GM18870 (cell line): ENCODE results near the gene PTPMT1.
A peak's percentile ranks its signal among the peaks of the same experiment; 100 is the strongest.
"Not testable (repeated sequence)": the region's sequence is repeated elsewhere in the genome, so short reads cannot be mapped to it uniquely, and the experiment has no call there.

Source experiments
- ATAC-seq: cut with Tn5 transposase; IDR thresholded peaks from one replicate; pipeline ENCODE4 v1.9.1; 2021; ENCODE audit warnings: moderate library complexity; ENCODE audit not compliant: unreplicated experiment

Gene PTPMT1

DNA sequence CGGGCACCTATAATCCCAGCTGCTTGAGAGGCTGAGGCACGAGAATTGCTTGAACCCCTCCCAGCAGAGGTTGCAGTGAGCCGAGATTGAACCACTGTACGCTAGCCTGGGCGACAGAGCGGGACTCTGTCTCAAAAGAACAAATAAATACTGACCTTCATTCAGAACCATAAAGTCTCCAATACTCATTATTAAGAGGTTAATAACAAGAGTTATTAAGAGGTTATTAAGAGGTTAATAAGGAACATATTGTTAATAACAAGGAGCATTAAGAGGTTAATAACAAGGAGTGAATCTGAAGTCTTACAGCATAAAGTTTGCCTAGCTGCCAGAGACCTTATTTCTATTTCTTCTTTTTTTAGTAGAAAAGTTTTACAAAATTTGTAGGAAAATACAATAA, 20.1 kb upstream of the PTPMT1 start:
- no peak for ATAC-seq

- not testable (repeated sequence) for ATAC-seq
Observed at GRCh38 chr11:47546274-47546673, 19.1 kb upstream of the PTPMT1 start.

- no peak for ATAC-seq
Observed at GRCh38 chr11:47550288-47551047, 14.9 kb upstream of the PTPMT1 start.

DNA sequence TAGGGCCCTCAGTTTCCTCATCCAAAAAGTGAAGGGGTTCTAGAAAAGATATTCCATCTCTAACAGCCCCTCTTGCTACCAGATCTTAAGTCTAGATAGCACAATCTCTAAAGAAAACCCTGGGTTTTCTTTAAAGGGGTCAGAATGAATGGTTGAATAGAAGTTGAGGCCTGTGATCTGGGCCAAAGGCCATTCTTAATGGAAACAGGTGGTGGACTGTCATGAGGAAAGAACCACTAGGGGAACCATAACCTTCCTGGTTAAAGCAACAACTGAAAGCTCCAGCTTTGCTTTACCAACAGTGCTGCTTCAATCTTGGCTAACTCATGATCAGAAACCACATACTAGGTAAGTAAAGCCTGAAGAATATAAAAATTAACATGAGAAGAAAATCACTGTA, 14.3 kb upstream of the PTPMT1 start:
- no peak for ATAC-seq

DNA sequence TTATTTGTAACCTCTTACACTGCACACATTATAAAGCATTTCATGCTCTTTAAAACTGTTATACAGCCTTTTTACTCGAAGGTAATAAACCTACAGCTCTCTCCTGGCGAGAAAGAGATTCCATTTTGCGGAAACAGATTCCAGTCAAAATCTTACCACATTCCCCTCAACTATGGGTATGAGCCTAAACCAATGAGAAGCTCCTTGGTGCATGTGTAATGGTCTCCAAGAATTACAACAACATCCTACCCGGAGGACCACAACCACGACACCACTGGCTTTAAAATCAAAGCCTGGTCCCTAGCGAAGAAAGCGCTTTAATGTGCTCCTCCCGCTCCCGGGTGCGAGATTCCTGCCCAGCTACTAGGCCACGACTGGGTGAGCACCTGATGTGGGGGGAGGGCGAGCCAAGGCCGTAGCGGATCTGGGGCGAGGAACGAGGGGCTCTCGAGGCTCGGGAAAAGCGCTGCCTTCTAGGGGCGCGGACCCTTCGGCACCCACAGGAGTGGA, 13.3 kb upstream of the PTPMT1 start:
- no peak for ATAC-seq

GRCh38 chr11:47552566-47553405, 12.6 kb upstream of the PTPMT1 start, which contains the start of gene CELF1:
Gene CELF1, minus strand, starts transcription at chr11:47553132. Its CDS starts 53,609 bp downstream, at chr11:47499523.
- peak; percentile 71 for ATAC-seq

DNA sequence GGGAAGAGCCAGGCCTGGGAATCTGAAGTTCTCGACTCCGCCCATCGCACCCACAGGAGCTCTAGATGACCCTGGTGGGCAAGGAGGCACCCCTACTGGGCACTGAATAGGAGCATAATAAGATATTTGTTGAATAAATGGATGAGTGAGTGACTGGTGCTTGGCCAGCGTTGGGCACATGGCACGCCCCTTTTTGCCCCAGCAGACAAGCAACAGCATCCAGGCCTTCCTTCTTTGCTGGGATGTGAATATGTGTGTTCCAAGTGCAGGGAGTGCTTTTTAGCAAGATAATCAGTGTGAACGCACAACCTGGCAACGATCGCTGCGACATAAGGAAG, 12.0 kb upstream of the PTPMT1 start:
- no peak for ATAC-seq

DNA sequence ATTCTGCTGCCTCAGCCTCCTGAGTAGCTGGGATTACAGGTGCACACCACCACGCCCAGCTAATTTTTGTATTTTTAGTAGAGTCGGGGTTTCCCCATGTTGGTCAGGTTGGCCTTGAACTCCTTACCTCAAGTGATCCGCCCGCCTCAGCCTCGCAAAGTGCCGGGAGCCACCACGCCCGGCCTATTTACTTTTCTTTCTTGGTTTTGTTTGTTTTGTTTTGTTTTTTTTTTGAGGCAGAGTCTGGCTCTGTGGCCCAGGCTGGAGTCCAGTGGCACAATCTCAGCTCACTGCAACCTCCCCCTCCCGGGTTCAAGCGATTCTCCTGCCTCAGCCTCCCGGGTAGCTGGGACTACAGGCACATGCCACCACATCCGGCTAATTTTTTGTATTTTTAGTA, 8.4 kb upstream of the PTPMT1 start:
- not testable (repeated sequence) for ATAC-seq

DNA sequence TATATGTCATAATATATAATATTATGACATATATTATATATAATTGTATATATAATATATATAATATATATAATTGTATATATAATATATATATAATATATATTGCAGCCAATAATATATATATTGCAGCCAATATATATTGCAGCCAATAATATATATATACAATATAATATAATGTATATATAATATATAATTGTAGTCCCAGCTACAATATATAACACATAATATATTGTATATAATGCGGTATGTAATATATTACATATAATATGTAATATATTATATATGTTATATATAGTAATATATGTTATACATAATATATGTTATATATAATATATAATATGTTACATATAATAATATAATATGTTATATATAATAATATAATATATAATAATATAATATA, 6.7 kb upstream of the PTPMT1 start:
- no peak for ATAC-seq

- no peak for ATAC-seq
Observed at GRCh38 chr11:47560426-47560825, 5.0 kb upstream of the PTPMT1 start.

DNA sequence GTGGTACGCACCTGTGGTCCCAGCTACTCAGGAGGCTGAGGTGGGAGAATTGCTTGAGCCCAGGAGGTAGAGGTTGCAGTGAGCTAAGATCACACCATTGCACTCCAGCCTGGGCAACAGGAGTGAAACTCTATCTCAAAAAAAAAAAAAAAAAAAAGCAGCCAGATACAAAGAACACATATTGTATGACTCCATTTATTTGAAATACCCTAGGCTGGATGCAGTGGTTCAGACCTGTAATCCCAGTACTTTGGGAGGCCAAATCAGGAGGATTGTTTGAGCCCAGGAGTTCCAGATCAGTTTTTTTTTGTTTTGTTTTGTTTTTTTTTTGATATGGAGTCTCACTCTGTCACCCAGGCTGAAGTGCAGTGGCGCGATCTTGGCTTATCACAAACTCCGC, 3.0 kb upstream of the PTPMT1 start:
- not testable (repeated sequence) for ATAC-seq

- ATAC-seq = not testable (repeated sequence)
Observed at GRCh38 chr11:47564366-47564765, 1.0 kb upstream of the PTPMT1 start.

- no peak for ATAC-seq
Observed at GRCh38 chr11:47564933-47565339, 463 bp upstream of the PTPMT1 start.

- ATAC-seq = no peak
Observed at GRCh38 chr11:47566149-47566698, 825 bp downstream of the PTPMT1 start.

DNA sequence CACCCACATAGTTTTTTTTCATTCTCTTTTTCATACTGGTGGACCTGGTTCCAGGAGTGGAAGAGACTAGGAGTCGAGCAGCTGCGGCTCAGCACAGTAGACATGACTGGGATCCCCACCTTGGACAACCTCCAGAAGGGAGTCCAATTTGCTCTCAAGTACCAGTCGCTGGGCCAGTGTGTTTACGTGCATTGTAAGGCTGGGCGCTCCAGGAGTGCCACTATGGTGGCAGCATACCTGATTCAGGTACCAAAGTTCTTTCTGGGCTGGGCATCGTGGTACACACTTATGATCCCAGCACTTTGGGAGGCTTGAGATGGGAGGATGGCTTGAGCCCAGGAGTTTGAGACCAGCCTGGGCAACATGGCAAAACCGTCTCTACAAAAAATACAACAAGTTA, 4.2 kb downstream of the PTPMT1 start:
- no peak for ATAC-seq

- ATAC-seq = no peak
Observed at GRCh38 chr11:47570651-47571356, 5.4 kb downstream of the PTPMT1 start.

- ATAC-seq = no peak
Observed at GRCh38 chr11:47571357-47571729, 5.9 kb downstream of the PTPMT1 start.

- no peak for ATAC-seq
Observed at GRCh38 chr11:47571895-47572294, 6.5 kb downstream of the PTPMT1 start.

DNA sequence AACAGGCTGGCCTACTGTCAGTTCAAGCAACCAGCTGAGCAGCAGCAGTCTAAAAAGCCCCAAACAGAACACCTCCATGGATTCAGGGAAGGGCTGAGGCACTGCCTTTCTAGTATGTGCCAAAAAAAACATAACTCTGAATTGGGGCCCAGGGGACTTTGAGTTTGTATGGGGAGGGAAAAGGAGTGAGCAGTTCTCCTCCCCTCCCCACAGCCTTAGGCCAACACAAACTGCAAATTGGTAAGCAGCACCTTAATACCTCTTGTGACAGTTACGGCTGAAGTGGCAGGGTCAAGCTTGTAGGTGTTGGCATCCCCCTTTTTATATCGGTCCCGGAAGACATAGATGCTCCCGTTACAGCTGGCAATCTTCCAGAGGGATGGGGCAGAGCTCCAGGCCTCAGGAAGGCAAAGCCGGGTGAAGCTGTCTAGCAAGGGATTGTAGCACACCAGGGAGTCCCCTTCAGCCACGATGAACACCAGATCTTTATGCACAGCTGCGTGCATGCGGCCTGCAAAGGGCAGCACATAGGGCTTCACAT, 7.4 kb downstream of the PTPMT1 start:
- no peak for ATAC-seq

DNA sequence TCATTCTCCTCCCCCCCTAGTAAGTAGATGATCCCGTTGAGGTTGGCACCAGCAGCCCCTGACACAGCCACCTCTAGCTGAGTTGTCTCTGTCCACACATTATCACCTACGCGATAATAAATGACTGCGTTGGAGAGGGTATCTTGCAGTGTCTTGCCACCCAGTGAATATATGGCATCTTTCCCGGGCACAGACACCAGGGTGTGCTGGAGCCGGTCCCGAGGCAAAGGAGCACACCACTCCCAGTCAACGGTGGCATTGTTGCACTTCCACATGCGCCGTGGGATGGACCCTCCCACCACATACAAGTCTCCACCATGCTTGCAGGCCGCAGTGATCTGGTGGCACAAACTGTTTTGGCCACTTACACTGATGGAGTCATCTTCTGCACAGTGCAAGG, 7.9 kb downstream of the PTPMT1 start:
- ATAC-seq = no peak
